IMR-90 (cell line): Measurements from ENCODE around the gene TACC2.

Experiments used
- CTCF ChIP-seq: conservative IDR thresholded peaks from 2 replicates; pipeline ENCODE4 v1.5.1; 2012; ENCODE audit warnings: mild to moderate bottlenecking, low read depth, low read length, improper control_type of control experiment
- POLR2A ChIP-seq: IDR thresholded peaks from 2 replicates; pipeline ENCODE4 v1.6.1; 2012; ENCODE audit warnings: mild to moderate bottlenecking, low read depth, low read length
- RCOR1 ChIP-seq: IDR thresholded peaks from 2 replicates; pipeline ENCODE4 v1.6.1; 2012; ENCODE audit warnings: mild to moderate bottlenecking, low read length, improper control_type of control experiment; ENCODE audit not compliant: insufficient replicate concordance
- TF ChIP-seq, protein P1 (sequence below): fragments of 150-350 bp; IDR thresholded peaks from 2 replicates; pipeline ENCODE4 v1.6.1; 2017; ENCODE audit warnings: mild to moderate bottlenecking, antibody characterized with exemption, low read length, low read depth

- TF ChIP-seq CTCF (no peak), RCOR1 (no peak), POLR2A (no peak)
- TF ChIP-seq, protein P1, sequence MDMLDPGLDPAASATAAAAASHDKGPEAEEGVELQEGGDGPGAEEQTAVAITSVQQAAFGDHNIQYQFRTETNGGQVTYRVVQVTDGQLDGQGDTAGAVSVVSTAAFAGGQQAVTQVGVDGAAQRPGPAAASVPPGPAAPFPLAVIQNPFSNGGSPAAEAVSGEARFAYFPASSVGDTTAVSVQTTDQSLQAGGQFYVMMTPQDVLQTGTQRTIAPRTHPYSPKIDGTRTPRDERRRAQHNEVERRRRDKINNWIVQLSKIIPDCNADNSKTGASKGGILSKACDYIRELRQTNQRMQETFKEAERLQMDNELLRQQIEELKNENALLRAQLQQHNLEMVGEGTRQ = no peak
These were observed 285.1 kb downstream of the TACC2 start for GRCh38 chr10:122273966-122274545.
